ENCODE measurements around the gene USP32. TPM values are rescaled to one million over a fixed set of nuclear protein-coding genes. Genes with fewer than 3 reads are reported as not detected.

The USP32 gene
- total and polyA plus RNA-seq, 3 experiments from 2014 or later: 8.6 to 24.8 (median 23.1) TPM

GRCh38 chr17:60332574-60332973, 59.4 kb downstream of the USP32 start:
- DNase-seq: no peak
- Histone ChIP-seq H3K4me3 (ENCODE audit: low read length) (no peak overlapping the region), H3K27me3 (ENCODE audit: insufficient read depth, low read length, poor library complexity, severe bottlenecking) (no peaks in the 10 kb centered on the region), H3K9me3 (ENCODE audit: low read length) (no peaks in the 10 kb centered on the region), H3K27ac (ENCODE audit: low read depth, low read length) (no peak overlapping the region), H3K36me3 (ENCODE audit: insufficient read depth, low read length) (no peaks in the 10 kb centered on the region), H3K4me1 (ENCODE audit: insufficient read depth, low read length) (no peaks in the 10 kb centered on the region)
- Mint-ChIP-seq H3K9me3 (no peaks in the 10 kb centered on the region), H3K27me3 (no peaks in the 10 kb centered on the region), H3K4me1 (peaks cover 2 to 4% (median 4%) of the 10 kb centered on the region in 3 donors), H3K36me3 (peaks cover 0 to 25% (median 8%) of the 10 kb centered on the region in 3 donors), H3K4me3 (no peak overlapping the region), H3K27ac (peak overlapping the region in 2 of 8 donors; percentile 7 to 14)
- CTCF ChIA-PET: no interaction called here
- POLR2A ChIA-PET: no interaction called here

DNA sequence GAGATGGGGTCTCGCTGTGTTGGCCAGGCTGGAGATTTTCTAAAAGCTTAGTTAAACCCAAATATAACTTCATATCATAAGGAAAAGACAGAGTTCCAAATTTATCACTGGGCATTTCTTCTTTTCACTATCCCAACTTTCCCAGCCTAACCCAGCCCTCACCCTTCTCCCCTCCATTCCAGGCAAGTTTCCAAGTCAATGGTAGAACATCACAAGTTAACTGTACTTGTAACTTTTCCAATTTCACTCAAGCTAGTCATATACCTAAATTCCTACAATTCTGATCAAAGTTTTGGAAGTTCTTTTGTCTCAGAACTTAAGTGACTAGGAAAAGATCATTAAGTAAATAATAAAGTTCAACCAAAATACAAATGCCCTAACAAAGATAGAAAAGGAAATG, 61.2 kb downstream of the USP32 start:
- Histone ChIP-seq H3K36me3 (ENCODE audit: insufficient read depth, low read length) (no peaks in the 10 kb centered on the region), H3K4me1 (ENCODE audit: insufficient read depth, low read length) (no peaks in the 10 kb centered on the region), H3K4me3 (ENCODE audit: low read length) (no peak overlapping the region), H3K27ac (ENCODE audit: low read depth, low read length) (no peak overlapping the region), H3K9me3 (ENCODE audit: low read length) (no peaks in the 10 kb centered on the region), H3K27me3 (ENCODE audit: insufficient read depth, low read length, poor library complexity, severe bottlenecking) (no peaks in the 10 kb centered on the region)
- DNase-seq: no peak
- POLR2A ChIA-PET: no interaction called here
- Mint-ChIP-seq H3K36me3 (peaks cover 6 to 22% (median 6%) of the 10 kb centered on the region in 3 donors), H3K9me3 (no peaks in the 10 kb centered on the region), H3K4me3 (no peak overlapping the region), H3K27me3 (no peaks in the 10 kb centered on the region), H3K4me1 (peaks cover 7 to 11% (median 8%) of the 10 kb centered on the region in 3 donors), H3K27ac (no peak overlapping the region)
- CTCF ChIA-PET: no interaction called here

- H3K4me3 ChIP-seq (ENCODE audit: low read length): no peak overlapping the region
- H3K9me3 ChIP-seq (ENCODE audit: low read length): no peaks in the 10 kb centered on the region
- H3K9me3 Mint-ChIP-seq: no peaks in the 10 kb centered on the region
- no peak overlapping the region for H3K27ac Mint-ChIP-seq
- no peaks in the 10 kb centered on the region for H3K4me1 ChIP-seq (ENCODE audit: insufficient read depth, low read length)
- no peaks in the 10 kb centered on the region for H3K27me3 ChIP-seq (ENCODE audit: insufficient read depth, low read length, poor library complexity, severe bottlenecking)
- peaks cover 4 to 9% (median 7%) of the 10 kb centered on the region in 3 donors for H3K4me1 Mint-ChIP-seq
- H3K27ac ChIP-seq (ENCODE audit: low read depth, low read length): no peak overlapping the region
- no peak overlapping the region for H3K4me3 Mint-ChIP-seq
- DNase-seq: no peak
- POLR2A ChIA-PET: no interaction called here
- H3K36me3 ChIP-seq (ENCODE audit: insufficient read depth, low read length): no peaks in the 10 kb centered on the region
- CTCF ChIA-PET: no interaction called here
- H3K36me3 Mint-ChIP-seq: peaks cover 4 to 19% (median 6%) of the 10 kb centered on the region in 3 donors
- no peaks in the 10 kb centered on the region for H3K27me3 Mint-ChIP-seq
These were observed 63.3 kb downstream of the USP32 start for GRCh38 chr17:60328679-60329078.

GRCh38 chr17:60327901-60328273, 64.0 kb downstream of the USP32 start:
- Mint-ChIP-seq H3K4me1 (peaks cover 4 to 8% (median 7%) of the 10 kb centered on the region in 3 donors), H3K27me3 (no peaks in the 10 kb centered on the region), H3K4me3 (no peak overlapping the region), H3K27ac (no peak overlapping the region), H3K36me3 (peaks cover 4 to 19% (median 6%) of the 10 kb centered on the region in 3 donors), H3K9me3 (no peaks in the 10 kb centered on the region)
- CTCF ChIA-PET: no interaction called here
- Histone ChIP-seq H3K27ac (ENCODE audit: low read depth, low read length) (no peak overlapping the region), H3K4me3 (ENCODE audit: low read length) (no peak overlapping the region), H3K27me3 (ENCODE audit: insufficient read depth, low read length, poor library complexity, severe bottlenecking) (no peaks in the 10 kb centered on the region), H3K4me1 (ENCODE audit: insufficient read depth, low read length) (no peaks in the 10 kb centered on the region), H3K9me3 (ENCODE audit: low read length) (no peaks in the 10 kb centered on the region), H3K36me3 (ENCODE audit: insufficient read depth, low read length) (no peaks in the 10 kb centered on the region)
- no peak for DNase-seq
- POLR2A ChIA-PET: no interaction called here

DNA sequence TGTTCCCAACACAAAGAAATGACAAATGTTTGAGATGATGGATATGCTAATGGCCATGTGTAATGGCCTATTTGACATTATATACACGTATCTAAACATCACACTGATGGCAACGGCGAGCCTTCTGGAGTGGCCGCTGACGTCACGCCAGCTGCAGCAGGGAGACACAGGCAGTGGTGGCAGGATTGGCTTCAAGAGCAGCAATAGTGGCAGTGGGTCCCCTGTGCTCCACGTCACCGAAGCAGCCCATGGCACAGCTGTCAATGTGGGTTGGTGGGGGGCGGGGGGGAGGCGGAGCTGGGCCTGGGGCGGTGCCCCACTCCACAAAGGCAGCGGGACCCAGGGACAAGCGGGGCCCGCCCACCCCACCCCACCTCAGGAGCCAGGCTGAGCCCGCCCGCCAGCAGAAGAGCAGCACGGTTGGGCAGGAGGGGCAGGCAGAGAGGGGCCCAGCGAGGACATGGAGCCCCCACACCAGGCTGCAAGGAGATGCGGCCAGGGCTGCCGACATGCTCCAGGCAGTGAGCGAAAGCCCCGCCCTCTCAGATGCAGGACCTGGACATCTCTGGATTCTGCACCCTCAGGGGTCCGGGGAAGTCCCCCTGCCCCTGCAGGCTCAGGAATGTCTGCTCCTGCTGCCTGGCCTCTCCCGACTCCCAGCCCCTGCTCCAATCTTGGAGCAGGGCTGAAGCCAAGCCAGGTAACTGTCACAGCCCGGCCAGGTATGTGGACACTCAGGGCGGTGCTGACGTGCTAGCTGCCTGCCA, 64.6 kb downstream of the USP32 start:
- no peak overlapping the region for H3K27ac ChIP-seq (ENCODE audit: low read depth, low read length)
- no peak overlapping the region for H3K4me3 ChIP-seq (ENCODE audit: low read length)
- ChIA-PET CTCF (no interaction called here), POLR2A (no interaction called here)
- no peaks in the 10 kb centered on the region for H3K4me1 ChIP-seq (ENCODE audit: insufficient read depth, low read length)
- Mint-ChIP-seq H3K4me1 (peaks cover 4 to 8% (median 5%) of the 10 kb centered on the region in 3 donors), H3K27me3 (no peaks in the 10 kb centered on the region), H3K9me3 (no peaks in the 10 kb centered on the region), H3K4me3 (no peak overlapping the region), H3K36me3 (peaks cover 2 to 16% (median 6%) of the 10 kb centered on the region in 3 donors), H3K27ac (peak overlapping the region in 4 of 8 donors; percentile 37 to 72 (median 57))
- H3K27me3 ChIP-seq (ENCODE audit: insufficient read depth, low read length, poor library complexity, severe bottlenecking): no peaks in the 10 kb centered on the region
- no peaks in the 10 kb centered on the region for H3K9me3 ChIP-seq (ENCODE audit: low read length)
- H3K36me3 ChIP-seq (ENCODE audit: insufficient read depth, low read length): no peaks in the 10 kb centered on the region
- DNase-seq: no peak

DNA sequence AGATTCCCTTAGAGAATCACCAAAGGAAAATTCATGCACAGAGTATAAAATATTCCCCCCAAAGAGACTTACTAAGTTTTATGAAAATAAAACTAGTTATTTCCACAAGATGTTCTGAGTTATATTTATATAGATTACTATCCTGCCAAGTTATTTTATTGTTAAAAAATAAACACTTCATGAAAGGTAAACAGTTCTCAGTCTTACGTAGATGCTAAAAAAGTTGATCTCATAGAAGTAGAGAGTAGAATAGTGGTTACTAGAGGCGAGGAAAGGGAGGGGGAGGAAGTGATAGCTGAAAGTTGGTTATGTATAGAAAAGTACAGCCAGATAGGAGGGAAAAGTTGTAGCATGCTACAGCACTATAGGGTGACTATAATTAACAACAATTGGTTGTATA, 65.2 kb downstream of the USP32 start:
- POLR2A ChIA-PET: no interaction called here
- Mint-ChIP-seq H3K27ac (peak overlapping the region in 5 of 8 donors; percentile 37 to 77 (median 67)), H3K4me3 (peak overlapping the region in 2 of 7 donors; percentile 9 to 66), H3K36me3 (peaks cover 2 to 16% (median 6%) of the 10 kb centered on the region in 3 donors), H3K4me1 (peaks cover 4 to 8% (median 7%) of the 10 kb centered on the region in 3 donors), H3K27me3 (no peaks in the 10 kb centered on the region), H3K9me3 (no peaks in the 10 kb centered on the region)
- no peaks in the 10 kb centered on the region for H3K27me3 ChIP-seq (ENCODE audit: insufficient read depth, low read length, poor library complexity, severe bottlenecking)
- H3K4me1 ChIP-seq (ENCODE audit: insufficient read depth, low read length): no peaks in the 10 kb centered on the region
- no peak for DNase-seq
- H3K9me3 ChIP-seq (ENCODE audit: low read length): no peaks in the 10 kb centered on the region
- H3K27ac ChIP-seq (ENCODE audit: low read depth, low read length): no peak overlapping the region
- H3K36me3 ChIP-seq (ENCODE audit: insufficient read depth, low read length): no peaks in the 10 kb centered on the region
- CTCF ChIA-PET: no interaction called here
- no peak overlapping the region for H3K4me3 ChIP-seq (ENCODE audit: low read length)

DNA sequence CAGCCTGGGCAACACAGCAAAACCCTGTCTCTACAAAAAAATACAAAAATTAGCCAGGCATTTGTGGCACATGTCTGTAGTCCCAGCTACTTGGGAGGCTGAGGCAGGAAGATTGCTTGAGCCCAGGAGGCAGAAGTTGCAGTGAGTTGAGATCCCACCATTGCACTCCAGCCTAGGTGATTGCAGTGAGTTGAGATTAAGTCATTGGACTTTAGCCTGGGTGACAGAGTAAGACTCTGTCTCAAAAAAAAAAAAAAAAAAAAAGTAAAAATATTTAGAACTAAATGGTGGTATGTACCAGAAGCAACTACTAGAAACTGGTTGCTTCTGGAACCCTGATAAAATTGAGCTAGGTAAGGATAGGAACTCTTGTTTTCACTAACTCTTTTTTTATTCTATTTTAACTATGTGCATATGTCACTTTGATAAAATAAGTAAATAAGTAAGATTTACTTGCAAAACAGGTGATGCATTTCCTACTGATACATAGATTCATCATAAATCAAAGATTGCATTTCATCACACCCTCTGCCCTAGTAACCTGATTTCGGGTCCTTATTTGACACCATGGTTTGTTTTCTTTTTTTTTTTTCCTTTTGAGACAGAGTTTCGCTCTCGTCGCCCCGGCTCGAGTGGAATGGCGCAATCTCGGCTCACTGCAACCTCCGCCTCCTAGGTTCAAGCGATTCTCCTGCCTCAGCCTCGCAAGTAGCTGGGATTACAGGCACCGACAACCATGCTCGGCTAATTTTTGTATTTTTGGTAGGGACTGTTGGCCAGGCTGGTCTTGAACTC, 66.0 kb downstream of the USP32 start:
- H3K36me3 Mint-ChIP-seq: peaks cover 2 to 16% (median 6%) of the 10 kb centered on the region in 3 donors
- peak overlapping the region in 5 of 7 donors; percentile 9 to 66 (median 58) for H3K4me3 Mint-ChIP-seq
- no peaks in the 10 kb centered on the region for H3K9me3 Mint-ChIP-seq
- Histone ChIP-seq H3K4me1 (ENCODE audit: insufficient read depth, low read length) (no peaks in the 10 kb centered on the region), H3K4me3 (ENCODE audit: low read length) (no peak overlapping the region), H3K27me3 (ENCODE audit: insufficient read depth, low read length, poor library complexity, severe bottlenecking) (no peaks in the 10 kb centered on the region), H3K9me3 (ENCODE audit: low read length) (no peaks in the 10 kb centered on the region), H3K36me3 (ENCODE audit: insufficient read depth, low read length) (no peaks in the 10 kb centered on the region), H3K27ac (ENCODE audit: low read depth, low read length) (no peak overlapping the region)
- H3K27me3 Mint-ChIP-seq: no peaks in the 10 kb centered on the region
- CTCF ChIA-PET: no interaction called here
- H3K27ac Mint-ChIP-seq: peak overlapping the region in 6 of 8 donors; percentile 12 to 86 (median 72)
- DNase-seq: peak in 1 of 5 donors; percentile 2
- peaks cover 9 to 13% (median 10%) of the 10 kb centered on the region in 3 donors for H3K4me1 Mint-ChIP-seq
- POLR2A ChIA-PET: no interaction called here

- no peak for DNase-seq
- H3K36me3 Mint-ChIP-seq: peaks cover 2 to 12% (median 6%) of the 10 kb centered on the region in 3 donors
- Histone ChIP-seq H3K36me3 (ENCODE audit: insufficient read depth, low read length) (no peaks in the 10 kb centered on the region), H3K9me3 (ENCODE audit: low read length) (no peaks in the 10 kb centered on the region), H3K4me1 (ENCODE audit: insufficient read depth, low read length) (no peaks in the 10 kb centered on the region), H3K27ac (ENCODE audit: low read depth, low read length) (no peak overlapping the region), H3K27me3 (ENCODE audit: insufficient read depth, low read length, poor library complexity, severe bottlenecking) (no peaks in the 10 kb centered on the region), H3K4me3 (ENCODE audit: low read length) (no peak overlapping the region)
- POLR2A ChIA-PET: no interaction called here
- CTCF ChIA-PET: no interaction called here
- H3K27me3 Mint-ChIP-seq: no peaks in the 10 kb centered on the region
- peaks cover 13 to 24% (median 19%) of the 10 kb centered on the region in 3 donors for H3K4me1 Mint-ChIP-seq
- H3K4me3 Mint-ChIP-seq: no peak overlapping the region
- no peaks in the 10 kb centered on the region for H3K9me3 Mint-ChIP-seq
- H3K27ac Mint-ChIP-seq: peak overlapping the region in 4 of 8 donors; percentile 24 to 77 (median 65)
These were observed 68.2 kb downstream of the USP32 start for GRCh38 chr17:60323754-60324153.

Data from CD8-positive, alpha-beta memory T cell (primary cell).